Tibial artery (tissue), 4 donors: ENCODE measurements around the gene NMRK1.
A peak's percentile ranks its signal among the peaks of the same experiment; 100 is the strongest.

Experiments used
- DNase-seq, 2 donors: peaks; one replicate each; pipeline ENCODE4 v3.0.0-alpha.2; 2019
- H3K27ac ChIP-seq, 2 donors: fragments of 200-600 bp; sonication (generic) in 1 of 2; 1 replicate in 1 of 2; 2 replicates in 1 of 2; pipeline ENCODE4 v1.5.1; 2018 to 2019; ENCODE audit warnings: mild to moderate bottlenecking in 1 of 2
- H3K27me3 ChIP-seq, 2 donors: fragments of 200-600 bp; sonication (generic) in 1 of 2; one replicate each; pipeline versions ENCODE4 v1.5.1 to v1.6.0; 2016 to 2019
- H3K36me3 ChIP-seq, 3 donors: fragments of 200-600 bp; sonication (generic) in 2 of 3; one replicate each; pipeline ENCODE4 v1.5.1; 2016 to 2019; ENCODE audit warnings: mild to moderate bottlenecking in 2 of 3
- H3K4me1 ChIP-seq, 4 donors: fragments of 200-600 bp; sonication (generic) in 2 of 4; 1 replicate in 3 of 4; 2 replicates in 1 of 4; pipeline ENCODE4 v1.5.1; 2016 to 2019
- H3K4me3 ChIP-seq, 2 donors: fragments of 200-600 bp; sonication (generic) in 1 of 2; 1 replicate in 1 of 2; 2 replicates in 1 of 2; pipeline ENCODE4 v1.5.1; 2018 to 2019; ENCODE audit warnings: mild to moderate bottlenecking in 2 of 2
- H3K9me3 ChIP-seq, 3 donors: fragments of 200-600 bp; sonication (generic) in 1 of 3; one replicate each; pipeline ENCODE4 v1.5.1; 2016 to 2019
- CTCF ChIP-seq, 2 experiments: fragments of 200-600 bp in 1 of 2; fragments of 450-650 bp in 1 of 2; IDR thresholded peaks; one replicate each; pipeline ENCODE4 v1.5.1; 2017 to 2019; ENCODE audit warnings: antibody characterized with exemption in 2 of 2, mild to moderate bottlenecking in 1 of 2, moderate library complexity in 1 of 2
- intact Hi-C: fragments of 100-400 bp; cut with DNase I; formaldehyde crosslinking; loops from one replicate; pipeline ENCODE4 v1.15.0; 2023; ENCODE audit warnings: low total_unique reads

Gene NMRK1

DNA sequence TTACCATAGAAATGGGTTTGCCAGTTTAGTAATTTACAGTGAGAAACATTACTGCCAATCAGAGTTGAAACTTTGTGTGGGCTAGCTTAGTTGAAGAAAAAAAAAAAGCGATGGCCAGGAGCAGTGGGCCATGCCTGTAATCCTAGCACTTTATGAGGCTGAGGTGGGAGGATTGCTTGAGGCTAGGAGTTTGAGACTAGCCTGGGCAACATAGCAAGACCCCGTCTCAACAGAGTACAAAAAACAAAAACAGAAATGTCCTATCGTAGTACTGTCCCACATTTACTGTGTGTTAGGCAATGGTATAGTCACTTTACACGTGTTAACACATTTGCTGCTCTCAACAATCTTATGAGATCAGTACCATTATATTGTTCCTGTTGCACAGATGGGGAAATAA is 2.6 kb upstream of the NMRK1 start:
- H3K27me3 ChIP-seq, result no peaks in the 10 kb centered on the region
- intact Hi-C loops, result no loop called here
- H3K9me3 ChIP-seq, result no peaks in the 10 kb centered on the region
- no peak overlapping the region for H3K27ac ChIP-seq
- H3K36me3 ChIP-seq, result no peaks in the 10 kb centered on the region
- no peak for DNase-seq
- peaks cover 0 to 43% (median 23%) of the 10 kb centered on the region in 4 donors for H3K4me1 ChIP-seq
- no peak for TF ChIP-seq CTCF (IDR thresholded peaks at IDR 0.05)
- no peak overlapping the region for H3K4me3 ChIP-seq

DNA sequence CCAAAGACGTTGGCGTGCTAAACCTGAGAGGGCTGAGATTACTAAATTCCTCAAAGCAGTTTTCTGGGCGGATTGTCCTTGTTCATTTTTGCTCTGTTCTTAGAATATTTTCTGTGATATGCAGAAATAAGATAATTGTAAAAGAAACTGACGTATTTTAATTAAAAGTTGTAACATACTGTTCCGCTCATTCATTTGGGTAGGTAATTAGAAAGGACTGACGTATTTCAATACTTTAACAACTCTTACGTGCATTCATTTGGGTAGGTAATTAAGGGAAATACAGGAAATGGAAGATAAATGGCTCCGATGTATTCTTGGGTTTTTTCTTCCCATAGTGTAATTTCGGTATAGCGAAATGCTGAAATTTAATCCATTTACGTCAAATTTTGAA is 1.4 kb upstream of the NMRK1 start:
- Histone ChIP-seq H3K36me3 (no peaks in the 10 kb centered on the region), H3K4me3 (peak overlapping the region; percentile 84 to 89), H3K4me1 (peaks cover 0 to 45% (median 25%) of the 10 kb centered on the region in 4 donors), H3K27me3 (no peaks in the 10 kb centered on the region), H3K9me3 (no peaks in the 10 kb centered on the region), H3K27ac (peak overlapping the region; percentile 96 to 97)
- TF ChIP-seq CTCF (IDR thresholded peaks at IDR 0.05), result no peak
- intact Hi-C loops, result loop anchor here (5.0 to 10.0 kb wide), 3 partner anchors 137 to 595 kb away; partner anchors contain the start of genes C9orf40 and RORB
- DNase-seq, result no peak

DNA sequence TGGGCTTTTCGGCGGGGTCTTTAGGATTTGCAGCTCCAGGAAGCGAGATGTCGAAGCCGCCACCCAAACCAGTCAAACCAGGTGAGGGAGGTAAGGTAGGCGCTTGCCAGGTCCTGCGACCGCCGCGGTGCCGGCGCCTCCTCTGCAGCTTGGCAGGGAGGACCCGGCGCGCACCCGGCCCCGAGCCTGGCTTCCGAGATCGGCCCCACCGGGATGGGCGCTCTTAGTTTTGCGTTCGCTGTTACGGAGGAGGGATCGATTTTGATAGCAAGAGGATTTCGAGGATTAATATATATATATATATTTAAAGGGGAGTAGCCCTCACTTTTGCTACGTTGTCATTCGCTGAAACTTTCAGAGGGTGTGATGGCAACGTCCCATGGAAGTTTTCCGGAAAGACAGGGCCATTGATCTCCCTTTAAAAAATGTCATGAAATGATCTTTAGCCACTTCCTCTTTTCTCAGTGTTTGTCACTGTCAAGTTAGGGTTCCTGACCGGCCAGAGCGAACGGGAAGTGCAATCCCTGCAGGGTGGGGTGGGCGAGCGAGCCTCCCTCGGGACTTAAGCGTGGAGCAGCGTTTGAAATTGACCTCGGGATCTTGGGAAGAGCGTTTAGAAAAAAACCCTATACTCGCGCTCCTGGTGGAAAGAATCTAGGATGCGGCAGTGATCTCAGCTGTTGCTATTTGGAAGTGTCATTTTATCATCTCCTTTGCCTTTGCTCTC is 854 bp upstream of the NMRK1 start:
- peak in 1 of 2 experiments; percentile 30 for TF ChIP-seq CTCF (IDR thresholded peaks at IDR 0.05)
- intact Hi-C loops, result loop anchor here (5.0 to 10.0 kb wide), 3 partner anchors 137 to 594 kb away; partner anchors contain the start of genes C9orf40 and RORB
- H3K36me3 ChIP-seq, result no peaks in the 10 kb centered on the region
- H3K9me3 ChIP-seq, result no peaks in the 10 kb centered on the region
- peak; percentile 70 to 80 for DNase-seq
- H3K4me1 ChIP-seq, result peaks cover 0 to 51% (median 28%) of the 10 kb centered on the region in 4 donors
- H3K27me3 ChIP-seq, result no peaks in the 10 kb centered on the region
- peak overlapping the region; percentile 84 to 89 for H3K4me3 ChIP-seq
- H3K27ac ChIP-seq, result peak overlapping the region; percentile 96 to 97

- peak overlapping the region; percentile 96 to 97 for H3K27ac ChIP-seq
- TF ChIP-seq CTCF (IDR thresholded peaks at IDR 0.05), result no peak
- intact Hi-C loops, result loop anchor here (5.0 to 10.0 kb wide), 3 partner anchors 135 to 593 kb away; partner anchors contain the start of genes C9orf40 and RORB
- no peaks in the 10 kb centered on the region for H3K36me3 ChIP-seq
- H3K4me1 ChIP-seq, result peaks cover 0 to 58% (median 29%) of the 10 kb centered on the region in 4 donors
- peak in 1 of 2 donors; percentile 74 for DNase-seq
- no peaks in the 10 kb centered on the region for H3K27me3 ChIP-seq
- peak overlapping the region; percentile 84 to 89 for H3K4me3 ChIP-seq
- no peaks in the 10 kb centered on the region for H3K9me3 ChIP-seq
Observed at GRCh38 chr9:75087289-75087823, 599 bp downstream of the NMRK1 start.

GRCh38 chr9:75086541-75087288 is 1.2 kb downstream of the NMRK1 start:
- TF ChIP-seq CTCF (IDR thresholded peaks at IDR 0.05), result no peak
- Histone ChIP-seq H3K27ac (peak overlapping the region; percentile 96 to 97), H3K9me3 (no peaks in the 10 kb centered on the region), H3K27me3 (no peaks in the 10 kb centered on the region), H3K4me1 (peaks cover 0 to 55% (median 28%) of the 10 kb centered on the region in 4 donors), H3K4me3 (peak overlapping the region; percentile 84 to 89), H3K36me3 (peaks cover 0 to 5% (median 0%) of the 10 kb centered on the region in 3 donors)
- intact Hi-C loops, result loop anchor here (5.0 to 10.0 kb wide), 3 partner anchors 134 to 592 kb away; partner anchors contain the start of genes C9orf40 and RORB
- DNase-seq, result no peak
